ENCODE measurements around the gene ANXA4.

The ANXA4 gene

GRCh38 chr2:69741575-69742321 lies at the start of gene ANXA4:
Gene ANXA4 (plus strand): TSS chr2:69742134. CDS start chr2:69781566, 39,432 bp downstream.
- peak; percentile 60 for DNase-seq

- DNase-seq, result no peak
These were observed 49.5 kb upstream of the ANXA4 start for GRCh38 chr2:69692424-69692823.

GRCh38 chr2:69693059-69693774 lies 48.7 kb upstream of the ANXA4 start:
- peak; percentile 56 for DNase-seq

- DNase-seq, result peak; percentile 67
These were observed 48.0 kb upstream of the ANXA4 start for GRCh38 chr2:69693775-69694450.

- DNase-seq, result no peak
These were observed 46.8 kb upstream of the ANXA4 start for GRCh38 chr2:69694894-69695849.

GRCh38 chr2:69695850-69696216 lies 46.1 kb upstream of the ANXA4 start:
- DNase-seq, result no peak

- no peak for DNase-seq
These were observed 41.6 kb upstream of the ANXA4 start for GRCh38 chr2:69700381-69700780.

- no peak for DNase-seq
These were observed 40.6 kb upstream of the ANXA4 start for GRCh38 chr2:69701100-69701945.

GRCh38 chr2:69703189-69703588 lies 38.7 kb upstream of the ANXA4 start:
- DNase-seq, result no peak

- no peak for DNase-seq
These were observed 37.5 kb upstream of the ANXA4 start for GRCh38 chr2:69704446-69704845.

- DNase-seq, result no peak
These were observed 32.6 kb upstream of the ANXA4 start for GRCh38 chr2:69709290-69709689.

GRCh38 chr2:69711971-69712370 lies 30.0 kb upstream of the ANXA4 start:
- no peak for DNase-seq

GRCh38 chr2:69714024-69714423 lies 27.9 kb upstream of the ANXA4 start:
- DNase-seq, result no peak

- DNase-seq, result peak; percentile 89
These were observed 27.3 kb upstream of the ANXA4 start for GRCh38 chr2:69714539-69715220.

- no peak for DNase-seq
These were observed 26.0 kb upstream of the ANXA4 start for GRCh38 chr2:69715964-69716363.

- no peak for DNase-seq
These were observed 25.3 kb upstream of the ANXA4 start for GRCh38 chr2:69716555-69717120.

- DNase-seq, result no peak
These were observed 24.7 kb upstream of the ANXA4 start for GRCh38 chr2:69717186-69717585.

- no peak for DNase-seq
These were observed 24.1 kb upstream of the ANXA4 start for GRCh38 chr2:69717861-69718273.

- no peak for DNase-seq
These were observed 23.5 kb upstream of the ANXA4 start for GRCh38 chr2:69718338-69718965.

- no peak for DNase-seq
These were observed 21.5 kb upstream of the ANXA4 start for GRCh38 chr2:69720404-69720803.
